Trophoblast cell (in vitro differentiated cells and primary cell): Measurements from ENCODE around the gene ALK.

ENCODE experiments used
- DNase-seq, 2 donors: peaks; one replicate each; pipeline ENCODE4 v3.0.0-alpha.2; 2016
- H2AFZ ChIP-seq: 2 replicates; pipeline ENCODE4 v1.6.1; 2013; ENCODE audit warnings: low read length, moderate library complexity, mild to moderate bottlenecking; ENCODE audit not compliant: insufficient read depth, poor library complexity
- H2AK5ac ChIP-seq: 2 replicates; pipeline ENCODE4 v1.6.1; 2013; ENCODE audit warnings: mild to moderate bottlenecking, low read length
- H2BK120ac ChIP-seq: 2 replicates; pipeline ENCODE4 v1.6.1; 2013; ENCODE audit warnings: low read length, mild to moderate bottlenecking, moderate library complexity; ENCODE audit not compliant: insufficient read depth, poor library complexity
- H2BK12ac ChIP-seq: 2 replicates; pipeline ENCODE4 v1.6.1; 2013; ENCODE audit warnings: mild to moderate bottlenecking, low read length, moderate library complexity
- H2BK5ac ChIP-seq: 2 replicates; pipeline ENCODE4 v1.6.1; 2013; ENCODE audit warnings: low read length, low read depth, moderate library complexity, mild to moderate bottlenecking; ENCODE audit not compliant: poor library complexity
- H3K14ac ChIP-seq: 2 replicates; pipeline ENCODE4 v1.6.1; 2013; ENCODE audit warnings: mild to moderate bottlenecking, low read length
- H3K18ac ChIP-seq: 2 replicates; pipeline ENCODE4 v1.6.1; 2013; ENCODE audit warnings: mild to moderate bottlenecking, low read length
- H3K23ac ChIP-seq: 2 replicates; pipeline ENCODE4 v1.6.1; 2013; ENCODE audit warnings: low read length
- H3K27ac ChIP-seq: 2 replicates; pipeline ENCODE4 v1.5.1; 2013; ENCODE audit warnings: low read depth, mild to moderate bottlenecking, inconsistent platforms, low read length, moderate library complexity
- H3K27me3 ChIP-seq: 2 replicates; pipeline ENCODE4 v1.6.1; 2013; ENCODE audit warnings: inconsistent platforms, mild to moderate bottlenecking, low read length, moderate library complexity; ENCODE audit not compliant: insufficient read depth
- H3K36me3 ChIP-seq, 2 experiments: 1 replicate in 1 of 2; 2 replicates in 1 of 2; pipeline ENCODE4 v1.6.1; 2013; ENCODE audit warnings: low read length in 2 of 2, mild to moderate bottlenecking in 2 of 2, moderate library complexity in 1 of 2; ENCODE audit not compliant: insufficient read depth in 2 of 2, control insufficient read depth in 1 of 2
- H3K4ac ChIP-seq: 2 replicates; pipeline ENCODE4 v1.6.1; 2013; ENCODE audit warnings: low read depth, mild to moderate bottlenecking, low read length, moderate library complexity
- H3K4me1 ChIP-seq, 2 experiments: 1 replicate in 1 of 2; 2 replicates in 1 of 2; pipeline ENCODE4 v1.6.1; 2013; ENCODE audit warnings: low read length in 2 of 2, mild to moderate bottlenecking in 2 of 2, moderate library complexity in 1 of 2; ENCODE audit not compliant: insufficient read depth in 2 of 2, control insufficient read depth in 1 of 2
- H3K4me2 ChIP-seq: 2 replicates; pipeline ENCODE4 v1.6.1; 2013; ENCODE audit warnings: inconsistent platforms, mild to moderate bottlenecking, low read length, moderate library complexity
- H3K4me3 ChIP-seq: 2 replicates; pipeline ENCODE4 v1.5.1; 2013; ENCODE audit warnings: mild to moderate bottlenecking, low read depth, low read length, inconsistent platforms
- H3K79me1 ChIP-seq: one replicate; pipeline ENCODE4 v1.6.1; 2013; ENCODE audit warnings: low read length
- H3K79me2 ChIP-seq: 2 replicates; pipeline ENCODE4 v1.6.1; 2013; ENCODE audit warnings: low read length, mild to moderate bottlenecking; ENCODE audit not compliant: control insufficient read depth, insufficient read depth, poor library complexity
- H3K9ac ChIP-seq: 2 replicates; pipeline ENCODE4 v1.6.1; 2013; ENCODE audit warnings: mild to moderate bottlenecking, low read length
- H3K9me3 ChIP-seq: 2 replicates; pipeline ENCODE4 v1.6.1; 2013; ENCODE audit warnings: low read depth, mild to moderate bottlenecking, control low read depth, inconsistent platforms, low read length; ENCODE audit not compliant: insufficient read depth
- H4K12ac ChIP-seq: 2 replicates; pipeline ENCODE4 v1.6.1; 2013; ENCODE audit warnings: low read depth, mild to moderate bottlenecking, low read length, moderate library complexity
- H4K8ac ChIP-seq: 2 replicates; pipeline ENCODE4 v1.6.1; 2013; ENCODE audit warnings: low read depth, mild to moderate bottlenecking, low read length, moderate library complexity
- H4K91ac ChIP-seq: one replicate; pipeline ENCODE4 v1.6.1; 2013; ENCODE audit warnings: low read depth, mild to moderate bottlenecking, low read length, moderate library complexity
- WGBS: extraction: QIAGEN DNeasy Blood & Tissue Kit; methylation state at CpG from one replicate; pipeline ENCODE4 v1.1.7; 2013; ENCODE audit warnings: missing lambda C conversion rate; ENCODE audit not compliant: insufficient read length, insufficient coverage; ENCODE audit errors: extremely low coverage; 5-methylcytosine and 5-hydroxymethylcytosine counted together

Gene ALK

DNA sequence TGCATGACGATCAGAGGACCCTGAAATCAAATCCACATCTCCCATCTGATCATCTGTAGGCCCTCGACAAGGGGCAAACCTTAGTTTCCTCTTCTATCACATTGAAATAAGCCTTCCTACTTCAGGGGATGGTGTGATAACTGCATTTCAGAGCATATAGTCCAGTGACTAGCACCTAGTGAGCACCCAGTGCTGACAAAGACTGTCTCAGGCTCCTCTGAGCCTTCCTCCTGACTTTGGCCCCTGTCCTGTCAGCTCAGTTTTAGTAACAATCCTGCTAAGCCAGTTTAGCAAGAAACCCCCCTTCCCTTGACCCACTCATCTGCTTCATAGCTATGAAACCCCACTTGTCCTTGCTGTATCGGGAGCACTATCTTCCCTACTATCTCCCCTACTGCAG lies 304.0 kb downstream of the ALK start:
- no CpG with 5 or more reads among the region's 3 CpGs for WGBS
- H3K23ac ChIP-seq: no peak overlapping the region
- peaks cover 33% of the 10 kb centered on the region for H3K79me1 ChIP-seq

GRCh38 chr2:29616569-29616968 lies 304.8 kb downstream of the ALK start:
- no peak overlapping the region for H2BK5ac ChIP-seq
- H4K8ac ChIP-seq: no peak overlapping the region
- no peak for DNase-seq
- no peaks in the 10 kb centered on the region for H3K27me3 ChIP-seq
- H3K79me2 ChIP-seq: no peaks in the 10 kb centered on the region
- H3K18ac ChIP-seq: no peak overlapping the region
- no peak overlapping the region for H2BK120ac ChIP-seq
- H3K4me1 ChIP-seq: peaks cover 15 to 30% of the 10 kb centered on the region in 2 experiments
- no peak overlapping the region for H4K12ac ChIP-seq
- no peak overlapping the region for H2AFZ ChIP-seq
- no peak overlapping the region for H3K9ac ChIP-seq
- no peak overlapping the region for H2BK12ac ChIP-seq
- peaks cover 34% of the 10 kb centered on the region for H3K79me1 ChIP-seq
- no peak overlapping the region for H3K14ac ChIP-seq
- peak overlapping the region; percentile 94 for H3K27ac ChIP-seq
- no peak overlapping the region for H2AK5ac ChIP-seq
- H3K4me2 ChIP-seq: no peak overlapping the region
- H4K91ac ChIP-seq: no peak overlapping the region
- H3K36me3 ChIP-seq: no peaks in the 10 kb centered on the region
- H3K23ac ChIP-seq: no peak overlapping the region
- H3K4me3 ChIP-seq: no peak overlapping the region
- H3K4ac ChIP-seq: no peak overlapping the region
- no CpG with 5 or more reads among the region's 1 CpG for WGBS
- no peaks in the 10 kb centered on the region for H3K9me3 ChIP-seq

More for the DNA sequence above, 304.0 kb downstream of the ALK start:
- no peak overlapping the region for H3K4ac ChIP-seq
- H3K14ac ChIP-seq: peak overlapping the region; percentile 5
- peak overlapping the region; percentile 59 for H4K91ac ChIP-seq
- no peak overlapping the region for H4K8ac ChIP-seq
- H2AK5ac ChIP-seq: peak overlapping the region; percentile 3
- H3K4me1 ChIP-seq: peaks cover 15 to 30% of the 10 kb centered on the region in 2 experiments
- no peak overlapping the region for H3K9ac ChIP-seq
- peak overlapping the region; percentile 94 for H3K27ac ChIP-seq
- H4K12ac ChIP-seq: no peak overlapping the region
- no peak overlapping the region for H2AFZ ChIP-seq
- DNase-seq: no peak
- no peaks in the 10 kb centered on the region for H3K79me2 ChIP-seq
- H3K18ac ChIP-seq: peak overlapping the region; percentile 4
- H3K27me3 ChIP-seq: no peaks in the 10 kb centered on the region
- peak overlapping the region; percentile 7 for H3K4me2 ChIP-seq
- peak overlapping the region; percentile 7 for H2BK12ac ChIP-seq
- no peaks in the 10 kb centered on the region for H3K36me3 ChIP-seq
- H3K4me3 ChIP-seq: no peak overlapping the region
- H2BK120ac ChIP-seq: peak overlapping the region; percentile 5
- H3K9me3 ChIP-seq: no peaks in the 10 kb centered on the region
- peak overlapping the region; percentile 23 for H2BK5ac ChIP-seq

GRCh38 chr2:29615841-29616240 lies 305.5 kb downstream of the ALK start:
- Histone ChIP-seq H4K8ac (peak overlapping the region; percentile 80), H3K9ac (no peak overlapping the region)

GRCh38 chr2:29615183-29615582 lies 306.2 kb downstream of the ALK start:
- peaks cover 15 to 30% of the 10 kb centered on the region in 2 experiments for H3K4me1 ChIP-seq
- no peak overlapping the region for H2AFZ ChIP-seq
- H4K12ac ChIP-seq: no peak overlapping the region
- peaks cover 2% of the 10 kb centered on the region for H3K9me3 ChIP-seq
- H3K18ac ChIP-seq: no peak overlapping the region
- peak overlapping the region; percentile 94 for H3K27ac ChIP-seq
- no peak overlapping the region for H2BK120ac ChIP-seq
- H3K4me2 ChIP-seq: no peak overlapping the region
- H2AK5ac ChIP-seq: no peak overlapping the region
- H3K4me3 ChIP-seq: no peak overlapping the region
- no peak overlapping the region for H3K4ac ChIP-seq
- peak overlapping the region; percentile 13 for H4K8ac ChIP-seq
- H4K91ac ChIP-seq: peak overlapping the region; percentile 91
- no peak overlapping the region for H3K23ac ChIP-seq
- no peak for DNase-seq
- no peak overlapping the region for H3K9ac ChIP-seq
- H3K36me3 ChIP-seq: no peaks in the 10 kb centered on the region
- H3K27me3 ChIP-seq: no peaks in the 10 kb centered on the region
- peaks cover 37% of the 10 kb centered on the region for H3K79me1 ChIP-seq
- no peak overlapping the region for H2BK5ac ChIP-seq
- no CpG with 5 or more reads among the region's 5 CpGs for WGBS
- no peak overlapping the region for H3K14ac ChIP-seq
- H3K79me2 ChIP-seq: no peaks in the 10 kb centered on the region
- H2BK12ac ChIP-seq: no peak overlapping the region

More at GRCh38 chr2:29615841-29616240, 305.5 kb downstream of the ALK start:
- Histone ChIP-seq H3K36me3 (no peaks in the 10 kb centered on the region), H3K23ac (no peak overlapping the region), H2BK120ac (peak overlapping the region; percentile 90), H2AFZ (no peak overlapping the region), H3K4me3 (no peak overlapping the region), H3K14ac (peak overlapping the region; percentile 61), H4K91ac (peak overlapping the region; percentile 95), H3K4me1 (peaks cover 15 to 30% of the 10 kb centered on the region in 2 experiments), H3K79me2 (no peaks in the 10 kb centered on the region), H3K4ac (peak overlapping the region; percentile 80), H3K79me1 (peaks cover 37% of the 10 kb centered on the region), H3K9me3 (peaks cover 2% of the 10 kb centered on the region), H2BK12ac (peak overlapping the region; percentile 75), H2AK5ac (peak overlapping the region; percentile 35), H3K18ac (peak overlapping the region; percentile 54), H2BK5ac (peak overlapping the region; percentile 86), H3K27ac (peak overlapping the region; percentile 94), H3K4me2 (no peak overlapping the region), H4K12ac (no peak overlapping the region), H3K27me3 (no peaks in the 10 kb centered on the region)
- DNase-seq: no peak
- WGBS: no CpG with 5 or more reads among the region's 6 CpGs
